HCT116 (cell line): ENCODE data around the gene ADGRV1. TPM values are rescaled to one million over a fixed set of nuclear protein-coding genes. Genes with fewer than 3 reads are reported as not detected.

Experiments used
- ATAC-seq: fragments of 200-7000 bp; cut with Tn5 transposase; 2 replicates; pipeline ENCODE4 v1.9.1; 2020; ENCODE audit warnings: mild to moderate bottlenecking, moderate library complexity
- BruUV-seq: library from RNA; stranded (reverse); fragments of 400-500 nt; replicated peaks from 2 replicates; lab custom pipeline; 2021; lab: Mats Ljungman, UMichigan
- CTCF ChIA-PET: fragments of 300-600 bp; sonication (Branson Sonifier 250); formaldehyde crosslinking; loops from one replicate; lab custom pipeline; 2021; ENCODE audit warnings: antibody characterized with exemption; lab: Charles Lee
- POLR2A ChIA-PET: fragments of 300-600, 350-600 bp; sonication (Branson Sonifier 250); formaldehyde crosslinking; loops from one replicate; lab custom pipeline; 2021; ENCODE audit warnings: antibody characterized with exemption; lab: Charles Lee
- RAD21 ChIA-PET, 2 experiments: fragments of 300-600 bp; sonication (Branson Sonifier 250); formaldehyde crosslinking; loops; one replicate each; lab custom pipeline; 2023; ENCODE audit warnings: low total read pairs in 2 of 2; ENCODE audit not compliant: uncharacterized antibody in 2 of 2, unreplicated experiment in 2 of 2, low non-redundant PET in 1 of 2; lab: Charles Lee
- DNase-seq: peaks from one replicate; pipeline ENCODE4 v3.0.0-alpha.2; 2010; ENCODE audit warnings: low read depth, low spot score
- H2AFZ ChIP-seq: fragments of 200-600 bp; shearing (Covaris generic), sonication (generic); 2 replicates; pipeline ENCODE4 v1.6.1; 2017; ENCODE audit warnings: low read depth, mixed run types, mixed read lengths, antibody characterized with exemption, low read length; ENCODE audit not compliant: poor library complexity, severe bottlenecking
- H3K27ac ChIP-seq: 2 replicates; pipeline ENCODE4 v1.5.1; 2012; ENCODE audit warnings: low read depth, low read length
- H3K27me3 ChIP-seq: fragments of 200-600 bp; sonication (generic); 2 replicates; pipeline ENCODE4 v1.6.1; 2016; ENCODE audit warnings: mixed run types, low read length, mixed read lengths; ENCODE audit not compliant: insufficient read depth
- H3K36me3 ChIP-seq, 2 experiments: fragments of 200-500 bp in 1 of 2; fragments of 200-600 bp in 1 of 2; sonication (Bioruptor generic) in 1 of 2; sonication (generic) in 1 of 2; 2 replicates each; pipeline versions ENCODE4 v1.5.1 to v1.6.1; 2014 to 2016; ENCODE audit warnings: low read length in 2 of 2, inconsistent platforms in 1 of 2, mixed read lengths in 1 of 2, mixed run types in 1 of 2; ENCODE audit not compliant: insufficient read depth in 2 of 2, control insufficient read depth in 1 of 2
- H3K4me1 ChIP-seq, 2 experiments: fragments of 200-600 bp in 1 of 2; sonication (generic) in 1 of 2; 2 replicates each; pipeline versions ENCODE4 v1.5.1 to v1.6.1; 2012 to 2017; ENCODE audit warnings: low read length in 2 of 2, inconsistent platforms in 1 of 2, mild to moderate bottlenecking in 1 of 2, mixed read lengths in 1 of 2, mixed run types in 1 of 2, moderate library complexity in 1 of 2; ENCODE audit not compliant: insufficient read depth in 2 of 2, control insufficient read depth in 1 of 2
- H3K4me2 ChIP-seq: fragments of 200-600 bp; sonication (generic); 2 replicates; pipeline ENCODE4 v1.6.1; 2017; ENCODE audit warnings: mixed run types, low read length, mixed read lengths
- H3K4me3 ChIP-seq, 2 experiments: fragments of 200-600 bp in 1 of 2; sonication (generic) in 1 of 2; replicated peaks in 1 of 2; 2 replicates each; pipeline ENCODE4 v1.5.1; 2011 to 2016; ENCODE audit warnings: low read length in 2 of 2, control low read depth in 1 of 2, low read depth in 1 of 2, mild to moderate bottlenecking in 1 of 2, mixed read lengths in 1 of 2, mixed run types in 1 of 2
- H3K79me2 ChIP-seq: fragments of 200-600 bp; sonication (generic); 2 replicates; pipeline ENCODE4 v1.6.1; 2017; ENCODE audit warnings: mild to moderate bottlenecking, mixed run types, low read length, moderate library complexity, mixed read lengths; ENCODE audit not compliant: insufficient read depth
- H3K9ac ChIP-seq: fragments of 200-600 bp; sonication (generic); 2 replicates; pipeline ENCODE4 v1.6.1; 2016; ENCODE audit warnings: low read length, mixed read lengths
- H3K9me2 ChIP-seq: fragments of 200-600 bp; sonication (generic), shearing (Covaris generic); 2 replicates; pipeline ENCODE4 v1.6.1; 2017; ENCODE audit warnings: mixed run types, mild to moderate bottlenecking, moderate library complexity; ENCODE audit not compliant: insufficient read depth
- H3K9me3 ChIP-seq, 2 experiments: fragments of 200-500 bp in 1 of 2; fragments of 200-600 bp in 1 of 2; sonication (Bioruptor generic) in 1 of 2; sonication (generic) in 1 of 2; 2 replicates each; pipeline ENCODE4 v1.6.1; 2014 to 2017; ENCODE audit warnings: low read length in 2 of 2, mixed read lengths in 2 of 2, inconsistent platforms in 1 of 2, low read depth in 1 of 2, mild to moderate bottlenecking in 1 of 2, mixed run types in 1 of 2, moderate library complexity in 1 of 2; ENCODE audit not compliant: control insufficient read depth in 1 of 2, insufficient read depth in 1 of 2
- H4K20me1 ChIP-seq: fragments of 200-600 bp; sonication (generic), shearing (Covaris generic); 2 replicates; pipeline ENCODE4 v1.6.1; 2017; ENCODE audit warnings: mixed run types, mild to moderate bottlenecking, moderate library complexity; ENCODE audit not compliant: insufficient read depth
- CTCF ChIP-seq, 3 experiments: fragments of 200-600 bp in 1 of 3; sonication (generic) in 1 of 3; IDR thresholded peaks in 2 of 3; conservative IDR thresholded peaks in 1 of 3; 2 replicates each; pipeline ENCODE4 v1.5.1; 2012 to 2017; ENCODE audit warnings: low read depth in 2 of 3, low read length in 2 of 3, antibody characterized with exemption in 1 of 3, borderline replicate concordance in 1 of 3, control low read depth in 1 of 3, mild to moderate bottlenecking in 1 of 3, mixed read lengths in 1 of 3, mixed run types in 1 of 3, moderate library complexity in 1 of 3; ENCODE audit not compliant: insufficient read depth in 1 of 3
- EGR1 ChIP-seq: IDR thresholded peaks from 2 replicates; pipeline ENCODE4 v1.6.1; 2012; ENCODE audit warnings: low read depth
- ELF1 ChIP-seq: IDR thresholded peaks from 2 replicates; pipeline ENCODE4 v1.6.1; 2012; ENCODE audit warnings: low read depth, borderline replicate concordance
- EZH2 ChIP-seq: fragments of 200-600 bp; sonication (generic); IDR thresholded peaks from 2 replicates; pipeline ENCODE4 v1.6.1; 2017; ENCODE audit warnings: antibody characterized with exemption, mixed run types
- EZH2phosphoT487 ChIP-seq: fragments of 200-600 bp; IDR thresholded peaks from 2 replicates; pipeline ENCODE4 v1.6.1; 2018; ENCODE audit warnings: antibody characterized with exemption, borderline replicate concordance
- FOSL1 ChIP-seq: IDR thresholded peaks from 2 replicates; pipeline ENCODE4 v1.6.1; 2012; ENCODE audit warnings: low read depth
- POLR2A ChIP-seq: IDR thresholded peaks from 2 replicates; pipeline ENCODE4 v1.7.0; 2011; ENCODE audit warnings: borderline replicate concordance; ENCODE audit not compliant: insufficient read depth, insufficient read length; ENCODE audit errors: extremely low read depth
- POLR2AphosphoS5 ChIP-seq: IDR thresholded peaks from 2 replicates; pipeline ENCODE4 v1.6.1; 2011; ENCODE audit warnings: mild to moderate bottlenecking, low read depth, low read length, moderate library complexity
- RAD21 ChIP-seq: IDR thresholded peaks from 2 replicates; pipeline ENCODE4 v1.6.1; 2012; ENCODE audit warnings: low read depth, mild to moderate bottlenecking
- SIN3A ChIP-seq: IDR thresholded peaks from 2 replicates; pipeline ENCODE4 v1.6.1; 2012; ENCODE audit warnings: low read depth
- SRF ChIP-seq: IDR thresholded peaks from 2 replicates; pipeline ENCODE4 v1.6.1; 2012; ENCODE audit warnings: low read depth
- TCF7L2 ChIP-seq: IDR thresholded peaks from 2 replicates; pipeline ENCODE4 v1.7.0; 2011; ENCODE audit warnings: borderline replicate concordance, inconsistent platforms; ENCODE audit not compliant: insufficient read depth, insufficient read length; ENCODE audit errors: extremely low read depth
- YY1 ChIP-seq: IDR thresholded peaks from 2 replicates; pipeline ENCODE4 v1.6.1; 2011; ENCODE audit warnings: low read length, low read depth, moderate library complexity, mild to moderate bottlenecking; ENCODE audit not compliant: insufficient replicate concordance; ENCODE audit errors: extremely low read depth
- ZNF274 ChIP-seq: fragments of 200-500 bp; sonication (Bioruptor generic); IDR thresholded peaks from 2 replicates; pipeline ENCODE4 v1.6.1; 2014; ENCODE audit warnings: mild to moderate bottlenecking, low read depth, low read length, inconsistent platforms
- intact Hi-C: fragments of 100-400 bp; cut with micrococcal nuclease; formaldehyde crosslinking; loops from 2 replicates; pipeline ENCODE4 v1.10.0; 2022
- total RNA-seq: library from RNA; stranded (reverse); gene quantifications from one replicate; pipeline ENCODE4 v1.2.1, GENCODE V29; 2021; ENCODE audit not compliant: unreplicated experiment
- TF ChIP-seq, protein P1 (sequence below): IDR thresholded peaks from 2 replicates; pipeline ENCODE4 v1.6.1; 2012
- TF ChIP-seq, protein P2 (sequence below): IDR thresholded peaks from 2 replicates; pipeline ENCODE4 v1.6.1; 2012
- TF ChIP-seq, protein P3 (sequence below): IDR thresholded peaks from 2 replicates; pipeline ENCODE4 v1.6.1; 2012; ENCODE audit warnings: low read depth

The ADGRV1 gene
- total RNA-seq, 1 experiment from 2014 or later = 6.0 TPM

GRCh38 chr5:90809311-90810056 lies 250.9 kb downstream of the ADGRV1 start:
- BruUV-seq = no TSS peak
- H3K4me1 ChIP-seq = no peaks in the 10 kb centered on the region
- ChIA-PET RAD21 (no interaction called here), POLR2A (no interaction called here), CTCF (no interaction called here)
- H3K9ac ChIP-seq = no peak overlapping the region
- no peaks in the 10 kb centered on the region for H4K20me1 ChIP-seq
- no peak overlapping the region for H3K4me2 ChIP-seq
- no peaks in the 10 kb centered on the region for H3K79me2 ChIP-seq
- no peak for TF ChIP-seq EZH2
- no peak for TF ChIP-seq ELF1
- no peak for TF ChIP-seq CTCF (IDR thresholded peaks at IDR 0.05 in 2 of 3, conservative IDR thresholded peaks at IDR 0.05 in 1 of 3; ENCODE audit: borderline replicate concordance in 1 of 3, insufficient read depth in 1 of 3, low read depth in 2 of 3, low read length in 2 of 3)
- no peak for TF ChIP-seq EZH2phosphoT487
- no peak for TF ChIP-seq SRF
- TF ChIP-seq, protein P1, sequence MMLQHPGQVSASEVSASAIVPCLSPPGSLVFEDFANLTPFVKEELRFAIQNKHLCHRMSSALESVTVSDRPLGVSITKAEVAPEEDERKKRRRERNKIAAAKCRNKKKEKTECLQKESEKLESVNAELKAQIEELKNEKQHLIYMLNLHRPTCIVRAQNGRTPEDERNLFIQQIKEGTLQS = no peak
- TF ChIP-seq YY1 = no peak
- TF ChIP-seq EGR1 = no peak
- no peak for TF ChIP-seq ZNF274
- no peak for TF ChIP-seq RAD21
- TF ChIP-seq SIN3A = no peak
- no peak for TF ChIP-seq POLR2A
- TF ChIP-seq FOSL1 = no peak
- no peak for TF ChIP-seq TCF7L2
- TF ChIP-seq, protein P2, sequence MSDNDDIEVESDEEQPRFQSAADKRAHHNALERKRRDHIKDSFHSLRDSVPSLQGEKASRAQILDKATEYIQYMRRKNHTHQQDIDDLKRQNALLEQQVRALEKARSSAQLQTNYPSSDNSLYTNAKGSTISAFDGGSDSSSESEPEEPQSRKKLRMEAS = no peak
- TF ChIP-seq POLR2AphosphoS5 = no peak
- TF ChIP-seq, protein P3, sequence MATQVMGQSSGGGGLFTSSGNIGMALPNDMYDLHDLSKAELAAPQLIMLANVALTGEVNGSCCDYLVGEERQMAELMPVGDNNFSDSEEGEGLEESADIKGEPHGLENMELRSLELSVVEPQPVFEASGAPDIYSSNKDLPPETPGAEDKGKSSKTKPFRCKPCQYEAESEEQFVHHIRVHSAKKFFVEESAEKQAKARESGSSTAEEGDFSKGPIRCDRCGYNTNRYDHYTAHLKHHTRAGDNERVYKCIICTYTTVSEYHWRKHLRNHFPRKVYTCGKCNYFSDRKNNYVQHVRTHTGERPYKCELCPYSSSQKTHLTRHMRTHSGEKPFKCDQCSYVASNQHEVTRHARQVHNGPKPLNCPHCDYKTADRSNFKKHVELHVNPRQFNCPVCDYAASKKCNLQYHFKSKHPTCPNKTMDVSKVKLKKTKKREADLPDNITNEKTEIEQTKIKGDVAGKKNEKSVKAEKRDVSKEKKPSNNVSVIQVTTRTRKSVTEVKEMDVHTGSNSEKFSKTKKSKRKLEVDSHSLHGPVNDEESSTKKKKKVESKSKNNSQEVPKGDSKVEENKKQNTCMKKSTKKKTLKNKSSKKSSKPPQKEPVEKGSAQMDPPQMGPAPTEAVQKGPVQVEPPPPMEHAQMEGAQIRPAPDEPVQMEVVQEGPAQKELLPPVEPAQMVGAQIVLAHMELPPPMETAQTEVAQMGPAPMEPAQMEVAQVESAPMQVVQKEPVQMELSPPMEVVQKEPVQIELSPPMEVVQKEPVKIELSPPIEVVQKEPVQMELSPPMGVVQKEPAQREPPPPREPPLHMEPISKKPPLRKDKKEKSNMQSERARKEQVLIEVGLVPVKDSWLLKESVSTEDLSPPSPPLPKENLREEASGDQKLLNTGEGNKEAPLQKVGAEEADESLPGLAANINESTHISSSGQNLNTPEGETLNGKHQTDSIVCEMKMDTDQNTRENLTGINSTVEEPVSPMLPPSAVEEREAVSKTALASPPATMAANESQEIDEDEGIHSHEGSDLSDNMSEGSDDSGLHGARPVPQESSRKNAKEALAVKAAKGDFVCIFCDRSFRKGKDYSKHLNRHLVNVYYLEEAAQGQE = no peak
- TF ChIP-seq, all 23 proteins: peak for 0
- Histone ChIP-seq H2AFZ (no peak overlapping the region), H3K27ac (no peak overlapping the region), H3K9me3 (no peaks in the 10 kb centered on the region), H3K4me3 (no peak overlapping the region), H3K36me3 (no peaks in the 10 kb centered on the region), H3K27me3 (no peaks in the 10 kb centered on the region), H3K9me2 (no peaks in the 10 kb centered on the region)
- intact Hi-C loops = no loop called here
- DNase-seq (no peak), ATAC-seq (no peak)
